Activated gamma-delta T cell treated with anti-CD3 and anti-CD28 coated beads, Interleukin-2, amount 50 U/mL, for 16 hours (primary cell): ENCODE results near the gene SHMT2.
A peak's percentile ranks its signal among the peaks of the same experiment; 100 is the strongest.
"Not testable (repeated sequence)": the region's sequence is repeated elsewhere in the genome, so short reads cannot be mapped to it uniquely, and the experiment has no call there.

Experiments used
- DNase-seq: peaks from one replicate; pipeline ENCODE4 v3.0.0-alpha.2; 2020; ENCODE audit warnings: low read depth

SHMT2 gene

DNA sequence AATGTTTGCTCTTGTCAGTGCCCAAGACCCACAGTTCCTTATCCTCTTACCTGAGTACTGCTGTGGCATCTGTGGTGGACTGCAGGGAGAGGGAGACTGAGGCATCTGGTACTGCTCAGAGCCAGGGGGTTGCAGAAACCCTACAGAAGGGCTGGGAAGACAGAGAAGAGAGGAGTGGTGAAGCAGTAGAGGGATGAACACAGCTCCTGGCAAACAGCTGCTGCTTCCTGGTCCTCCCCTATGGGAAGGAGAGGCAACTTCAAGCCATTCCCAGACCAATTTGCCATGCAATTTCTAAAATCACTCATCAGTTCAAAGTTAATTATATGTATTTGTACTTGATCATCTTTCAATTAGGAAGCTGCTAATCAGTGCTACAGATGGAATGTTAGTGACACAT is 37.2 kb downstream of the SHMT2 start:
- DNase-seq, result no peak

DNA sequence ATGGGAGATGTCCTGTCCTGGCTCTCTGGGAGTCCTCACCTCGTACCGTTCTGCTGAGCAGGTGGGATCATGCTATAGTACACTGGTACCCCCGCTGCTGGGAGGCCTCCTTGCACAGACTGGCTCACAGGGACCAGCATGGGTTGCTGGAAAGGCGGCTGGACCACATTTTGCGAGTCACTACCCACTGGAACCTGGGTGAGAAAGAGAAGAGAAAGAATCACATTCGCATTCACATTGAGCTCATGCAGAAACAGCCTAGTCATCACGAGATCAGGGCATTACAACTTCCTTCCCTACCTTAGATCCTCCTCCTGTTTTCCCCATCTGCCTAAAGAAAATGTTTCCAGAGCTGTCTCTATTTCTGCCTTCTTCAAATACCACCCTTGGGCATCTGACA is 38.8 kb downstream of the SHMT2 start:
- DNase-seq, result no peak

DNA sequence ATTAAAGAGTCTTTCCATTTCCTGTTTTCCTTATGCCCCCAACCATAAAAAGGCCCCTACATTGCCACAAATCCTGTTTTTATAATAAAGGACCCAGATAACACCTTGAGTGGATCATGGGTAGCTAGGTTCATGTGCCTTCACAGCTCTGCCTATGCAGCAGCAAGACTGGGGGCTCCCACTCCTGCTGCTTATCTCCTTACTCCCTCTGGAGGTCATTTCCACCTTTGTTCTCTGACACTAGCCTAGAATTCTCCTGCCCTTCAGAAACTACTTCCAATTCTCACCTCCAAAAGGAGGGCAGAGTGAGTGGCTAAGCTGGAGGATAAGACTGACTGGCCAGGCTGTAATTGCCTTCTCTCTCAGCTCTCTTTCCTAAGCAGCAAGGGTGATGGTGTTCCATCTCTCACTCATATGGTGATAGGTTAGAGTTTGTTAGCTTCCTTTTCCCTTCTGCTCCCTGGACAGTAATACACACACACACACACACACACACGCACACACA is 41.5 kb downstream of the SHMT2 start:
- DNase-seq, result no peak

DNA sequence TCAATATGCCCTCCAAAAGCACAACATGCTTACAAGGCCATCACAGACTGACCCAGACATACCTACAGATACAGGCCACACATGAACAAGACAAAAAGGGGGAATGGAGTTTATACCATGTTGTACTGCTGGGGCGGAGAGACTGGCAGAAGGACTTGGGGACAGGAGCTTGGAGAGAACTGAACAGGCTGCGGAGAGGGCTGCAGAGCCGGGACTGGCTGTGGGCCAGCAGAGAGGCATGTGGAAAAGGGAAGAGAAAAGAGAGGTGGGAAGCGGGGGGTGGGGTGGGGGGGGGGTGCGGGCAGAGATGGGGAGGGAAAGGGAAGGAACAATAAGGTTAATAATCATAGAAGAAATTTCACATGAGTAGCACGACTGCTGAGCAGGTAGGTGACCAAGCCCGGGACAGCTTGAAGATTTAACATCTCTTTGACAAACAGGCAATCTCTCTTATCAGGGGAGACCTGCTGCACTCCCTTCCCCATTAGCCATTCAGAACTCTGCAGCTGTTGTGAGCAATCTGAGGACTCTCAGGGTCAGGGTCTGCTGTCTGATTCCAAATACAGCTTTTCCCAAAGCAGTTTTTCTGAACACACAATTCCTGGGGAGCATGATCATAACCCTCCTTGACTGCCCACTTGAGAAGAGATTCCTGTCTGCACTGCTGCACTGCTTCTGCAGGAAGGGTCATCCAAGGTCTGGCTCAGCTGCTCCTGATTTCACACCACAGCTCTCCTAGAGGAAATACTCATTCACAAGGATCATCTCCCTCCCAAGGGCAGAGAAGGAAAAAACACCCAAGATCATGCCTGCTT is 43.0 kb downstream of the SHMT2 start:
- DNase-seq, result no peak

DNA sequence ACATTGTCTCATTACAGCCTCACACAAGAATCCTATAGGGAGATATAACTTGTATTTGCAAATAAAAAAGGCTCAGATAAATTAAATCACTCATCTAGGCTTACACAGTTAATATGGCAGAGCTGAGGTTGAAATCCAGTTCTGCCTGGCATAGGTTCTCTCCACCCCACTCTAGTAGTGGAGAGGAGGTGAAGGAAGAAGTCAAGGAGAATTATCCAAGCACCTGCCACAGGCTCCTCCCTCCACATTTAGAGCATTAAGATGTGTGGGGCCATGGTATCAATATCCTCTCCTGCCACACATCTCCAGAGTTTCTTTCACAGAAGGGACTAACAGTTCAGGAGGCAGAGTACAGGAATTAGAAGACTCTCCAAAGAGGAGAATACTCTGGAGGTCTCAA is 44.0 kb downstream of the SHMT2 start:
- no peak for DNase-seq

DNA sequence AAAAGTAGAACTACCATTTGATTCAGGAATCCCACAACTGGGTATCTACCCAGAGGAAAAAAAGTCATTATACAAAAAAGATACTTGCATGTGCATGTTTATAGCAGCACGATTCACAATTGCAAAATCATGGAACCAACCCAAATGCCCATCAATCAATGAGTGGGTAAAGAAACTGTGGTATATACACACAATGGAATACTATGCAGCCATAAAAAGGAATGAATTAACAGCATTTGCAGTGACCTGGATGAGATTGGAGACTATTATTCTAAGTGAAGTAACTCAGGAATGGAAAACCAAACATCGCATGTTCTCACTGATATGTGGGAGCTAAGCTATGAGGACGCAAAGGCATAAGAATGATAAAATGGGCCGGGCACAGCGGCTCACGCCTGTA is 46.7 kb downstream of the SHMT2 start:
- not testable (repeated sequence) for DNase-seq

DNA sequence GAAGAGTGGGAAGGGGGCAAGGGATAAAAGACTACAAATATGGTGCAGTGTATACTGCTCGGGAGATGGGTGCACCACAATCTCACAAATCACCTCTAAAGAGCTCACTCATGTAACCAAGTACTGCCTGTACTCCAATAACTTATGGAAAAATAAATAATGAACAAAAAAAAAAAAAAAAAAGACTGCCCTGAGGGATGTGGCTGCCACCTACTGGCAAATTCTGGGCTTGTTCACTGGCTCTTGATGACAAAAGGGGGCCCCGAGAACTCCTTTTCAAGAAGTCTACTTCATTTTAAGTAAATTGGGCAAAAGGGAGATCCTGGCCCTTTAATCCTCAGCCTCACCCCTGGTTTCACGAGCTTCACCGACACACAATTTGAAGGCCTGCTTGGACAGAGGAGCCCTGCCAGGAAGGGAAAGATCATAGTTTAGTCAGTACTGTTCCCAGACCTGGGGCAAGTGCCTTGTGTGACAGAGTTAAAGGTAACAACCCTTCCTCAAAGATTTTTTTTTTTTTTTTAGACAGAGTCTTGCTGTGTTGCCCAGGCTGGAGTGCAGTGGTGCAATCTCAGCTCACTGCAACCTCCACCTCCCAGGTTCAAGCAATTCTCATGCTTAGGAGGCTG is 47.5 kb downstream of the SHMT2 start:
- DNase-seq, result no peak

DNA sequence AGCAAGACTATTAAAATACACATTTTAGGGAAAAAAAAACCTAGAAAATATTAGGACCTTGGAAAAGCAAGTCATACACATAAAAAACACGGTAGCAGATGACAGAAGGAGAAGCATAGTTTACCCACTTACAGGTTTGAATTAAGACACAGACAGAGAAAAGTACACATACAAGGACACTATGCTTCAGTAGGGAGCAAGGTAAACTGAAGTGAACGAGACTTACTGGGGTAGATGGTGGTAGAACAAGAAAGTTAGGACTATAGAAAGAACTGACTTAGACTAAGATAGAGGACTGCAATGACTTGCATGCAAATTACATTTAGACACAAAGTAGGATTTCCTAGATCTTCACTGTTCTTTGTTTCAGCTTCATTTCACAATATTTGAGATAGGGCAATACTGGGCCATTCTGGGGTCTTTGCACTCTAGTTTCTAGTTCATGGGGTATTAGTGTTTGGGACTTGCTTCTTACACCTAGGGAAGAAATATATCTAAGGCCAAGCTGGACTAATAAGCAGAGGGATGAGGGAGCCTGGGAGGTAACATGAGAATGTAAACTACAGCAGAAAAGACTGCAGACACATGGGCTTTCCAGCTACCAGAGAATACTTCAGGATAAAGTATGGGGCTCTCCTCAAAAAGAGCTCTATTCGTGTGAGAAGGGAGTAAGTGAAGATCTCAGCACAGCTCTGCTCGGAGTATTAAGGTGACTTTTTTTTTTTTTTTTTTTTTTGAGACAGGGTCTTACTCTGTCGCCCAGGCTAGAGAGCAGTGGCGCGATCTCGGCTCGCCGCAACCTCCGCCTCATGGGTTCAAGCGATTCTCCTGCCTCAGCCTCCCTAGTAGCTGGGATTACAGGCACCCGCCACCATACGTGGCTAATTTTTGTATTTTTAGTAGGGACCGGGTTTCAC is 49.2 kb downstream of the SHMT2 start:
- no peak for DNase-seq

DNA sequence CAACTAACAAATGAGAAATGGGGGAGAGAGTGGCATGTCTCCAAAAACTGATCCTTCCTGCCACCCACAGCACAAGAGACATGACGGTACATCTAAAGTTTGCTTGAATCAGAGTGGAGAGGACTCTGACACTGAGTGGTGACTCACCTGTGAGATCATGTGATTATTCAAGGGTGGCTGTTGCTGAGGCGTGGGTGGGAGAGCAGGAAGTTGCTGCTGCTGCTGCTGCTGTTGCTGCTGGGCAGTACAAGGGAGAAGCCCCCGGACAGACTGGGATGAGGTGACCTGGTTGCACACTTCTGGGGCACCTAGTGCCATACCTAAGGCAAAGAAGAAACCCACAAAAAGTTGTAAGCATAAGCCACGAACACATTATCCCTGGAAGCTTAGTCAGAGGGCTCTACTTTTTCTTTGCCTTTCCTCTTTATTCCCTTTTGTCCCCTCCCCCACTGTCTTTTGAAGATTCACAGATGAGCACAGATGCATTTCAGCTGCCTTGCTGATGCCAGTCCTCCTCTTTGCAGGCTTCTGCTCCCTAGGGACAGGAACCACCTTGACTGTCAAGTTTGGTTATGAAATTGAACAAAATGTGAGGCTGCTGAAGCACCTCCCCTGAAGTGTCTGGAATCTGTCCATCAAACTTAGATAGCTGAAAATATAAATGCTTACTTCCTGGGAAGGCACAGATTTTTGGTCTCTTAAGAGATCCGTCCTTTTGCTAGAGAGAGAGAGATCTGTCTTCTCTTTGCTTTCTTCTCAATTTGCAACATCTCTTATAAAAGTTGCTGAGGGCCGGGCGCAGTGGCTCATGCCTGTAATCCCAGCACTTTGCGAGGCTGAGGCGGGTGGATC is 50.9 kb downstream of the SHMT2 start:
- peak; percentile 60 for DNase-seq

DNA sequence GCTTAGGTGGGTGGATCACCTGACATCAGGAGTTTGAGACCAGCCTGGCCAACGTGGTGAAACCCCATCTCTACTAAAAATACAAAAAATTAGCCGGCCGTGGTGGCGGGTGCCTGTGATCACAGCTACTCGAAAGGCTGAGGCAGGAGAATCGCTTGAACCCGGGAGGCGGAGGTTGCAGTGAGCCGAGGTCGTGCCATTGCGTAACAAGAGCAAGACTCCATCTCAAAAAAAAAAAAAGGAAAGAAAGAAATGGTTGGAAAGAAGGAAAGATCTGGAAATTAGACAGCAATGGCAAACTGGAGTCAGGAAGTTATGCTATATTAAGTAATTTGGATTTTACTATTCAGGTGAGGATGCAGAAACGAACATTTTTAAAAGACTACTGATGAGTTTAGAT is 52.6 kb downstream of the SHMT2 start:
- DNase-seq, result not testable (repeated sequence)
